Right atrium auricular region (tissue), 2 donors: ENCODE results near the gene RCE1. TPM values are rescaled to one million over a fixed set of nuclear protein-coding genes. Genes with fewer than 3 reads are reported as not detected.
A peak's percentile ranks its signal among the peaks of the same experiment; 100 is the strongest.
"Not testable (repeated sequence)": the region's sequence is repeated elsewhere in the genome, so short reads cannot be mapped to it uniquely, and the experiment has no call there.

Experiments
- DNase-seq: peaks from one replicate; pipeline ENCODE4 v3.0.0-alpha.2; 2019; ENCODE audit warnings: low spot score
- H3K27ac ChIP-seq, 2 donors: fragments of 200-600 bp; sonication (generic); 1 replicate in 1 of 2; 2 replicates in 1 of 2; pipeline ENCODE4 v1.5.1; 2016 to 2019
- H3K27me3 ChIP-seq, 2 donors: fragments of 200-600 bp; sonication (generic); one replicate each; pipeline versions ENCODE4 v1.5.1 to v1.6.0; 2017 to 2019
- H3K36me3 ChIP-seq: fragments of 200-600 bp; sonication (generic); one replicate; pipeline ENCODE4 v1.5.1; 2016
- H3K4me1 ChIP-seq, 2 donors: fragments of 200-600 bp; sonication (generic); one replicate each; pipeline versions ENCODE4 v1.5.1 to v1.6.0; 2017 to 2019
- H3K4me3 ChIP-seq, 2 donors: fragments of 200-600 bp; sonication (generic); 1 replicate in 1 of 2; 2 replicates in 1 of 2; pipeline ENCODE4 v1.5.1; 2017 to 2019; ENCODE audit warnings: mild to moderate bottlenecking in 1 of 2, moderate library complexity in 1 of 2
- H3K9me3 ChIP-seq, 2 donors: fragments of 200-600 bp; sonication (generic); one replicate each; pipeline ENCODE4 v1.5.1; 2019
- total RNA-seq, 2 donors: library from RNA; depleted of rRNA; stranded (reverse); fragments of >200 nt; gene quantifications; one replicate each; pipeline ENCODE4 v1.1.0, GENCODE V29; 2016
- TF ChIP-seq, protein P1 (sequence below), 2 donors: fragments of 200-600 bp; sonication (generic); IDR thresholded peaks; one replicate each; pipeline ENCODE4 v1.5.1; 2019; ENCODE audit warnings: antibody characterized with exemption in 2 of 2

RCE1 gene, protein sequence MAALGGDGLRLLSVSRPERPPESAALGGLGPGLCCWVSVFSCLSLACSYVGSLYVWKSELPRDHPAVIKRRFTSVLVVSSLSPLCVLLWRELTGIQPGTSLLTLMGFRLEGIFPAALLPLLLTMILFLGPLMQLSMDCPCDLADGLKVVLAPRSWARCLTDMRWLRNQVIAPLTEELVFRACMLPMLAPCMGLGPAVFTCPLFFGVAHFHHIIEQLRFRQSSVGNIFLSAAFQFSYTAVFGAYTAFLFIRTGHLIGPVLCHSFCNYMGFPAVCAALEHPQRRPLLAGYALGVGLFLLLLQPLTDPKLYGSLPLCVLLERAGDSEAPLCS
- total RNA-seq, result 1 to 10 TPM; 6.4 to 8.1 TPM

DNA sequence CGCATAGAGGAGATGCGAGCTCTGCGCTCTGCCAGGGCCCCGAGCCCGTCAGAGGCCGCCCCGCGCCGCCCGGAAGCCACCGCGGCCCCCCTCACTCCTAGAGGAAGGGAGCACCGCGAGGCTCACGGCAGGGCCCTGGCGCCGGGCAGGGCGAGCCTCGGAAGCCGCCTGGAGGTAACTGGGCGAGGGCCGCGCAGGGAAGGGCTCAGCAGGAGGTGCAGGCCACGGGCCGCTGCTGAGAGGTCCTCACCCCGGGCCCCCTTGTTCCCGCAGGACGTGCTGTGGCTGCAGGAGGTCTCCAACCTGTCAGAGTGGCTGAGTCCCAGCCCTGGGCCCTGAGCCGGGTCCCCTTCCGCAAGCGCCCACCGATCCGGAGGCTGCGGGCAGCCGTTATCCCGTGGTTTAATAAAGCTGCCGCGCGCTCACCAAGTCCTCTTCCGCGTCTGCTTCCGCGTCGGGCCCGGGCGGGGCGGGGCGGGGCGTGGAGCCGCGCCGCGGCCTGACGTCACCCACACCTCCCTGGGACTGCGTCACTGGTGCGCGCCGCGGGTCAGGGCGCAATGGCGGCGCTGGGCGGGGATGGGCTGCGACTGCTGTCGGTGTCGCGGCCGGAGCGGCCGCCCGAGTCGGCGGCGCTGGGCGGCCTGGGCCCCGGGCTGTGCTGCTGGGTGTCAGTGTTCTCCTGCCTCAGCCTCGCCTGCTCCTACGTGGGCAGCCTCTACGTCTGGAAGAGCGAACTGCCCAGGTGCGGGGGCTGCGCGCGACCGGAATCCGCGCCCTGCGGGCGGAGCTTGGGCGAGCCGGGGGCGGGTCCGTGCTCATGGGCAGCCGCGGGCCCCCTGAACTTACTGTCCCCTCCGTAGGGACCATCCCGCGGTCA is at the start of gene RCE1:
Gene RCE1 (plus strand): TSS at position 546 of the 880 bp plus-strand sequence. CDS start 15 bp downstream, at position 561.
- TF ChIP-seq, protein P1, sequence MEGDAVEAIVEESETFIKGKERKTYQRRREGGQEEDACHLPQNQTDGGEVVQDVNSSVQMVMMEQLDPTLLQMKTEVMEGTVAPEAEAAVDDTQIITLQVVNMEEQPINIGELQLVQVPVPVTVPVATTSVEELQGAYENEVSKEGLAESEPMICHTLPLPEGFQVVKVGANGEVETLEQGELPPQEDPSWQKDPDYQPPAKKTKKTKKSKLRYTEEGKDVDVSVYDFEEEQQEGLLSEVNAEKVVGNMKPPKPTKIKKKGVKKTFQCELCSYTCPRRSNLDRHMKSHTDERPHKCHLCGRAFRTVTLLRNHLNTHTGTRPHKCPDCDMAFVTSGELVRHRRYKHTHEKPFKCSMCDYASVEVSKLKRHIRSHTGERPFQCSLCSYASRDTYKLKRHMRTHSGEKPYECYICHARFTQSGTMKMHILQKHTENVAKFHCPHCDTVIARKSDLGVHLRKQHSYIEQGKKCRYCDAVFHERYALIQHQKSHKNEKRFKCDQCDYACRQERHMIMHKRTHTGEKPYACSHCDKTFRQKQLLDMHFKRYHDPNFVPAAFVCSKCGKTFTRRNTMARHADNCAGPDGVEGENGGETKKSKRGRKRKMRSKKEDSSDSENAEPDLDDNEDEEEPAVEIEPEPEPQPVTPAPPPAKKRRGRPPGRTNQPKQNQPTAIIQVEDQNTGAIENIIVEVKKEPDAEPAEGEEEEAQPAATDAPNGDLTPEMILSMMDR (IDR thresholded peaks at IDR 0.05), result no peak

DNA sequence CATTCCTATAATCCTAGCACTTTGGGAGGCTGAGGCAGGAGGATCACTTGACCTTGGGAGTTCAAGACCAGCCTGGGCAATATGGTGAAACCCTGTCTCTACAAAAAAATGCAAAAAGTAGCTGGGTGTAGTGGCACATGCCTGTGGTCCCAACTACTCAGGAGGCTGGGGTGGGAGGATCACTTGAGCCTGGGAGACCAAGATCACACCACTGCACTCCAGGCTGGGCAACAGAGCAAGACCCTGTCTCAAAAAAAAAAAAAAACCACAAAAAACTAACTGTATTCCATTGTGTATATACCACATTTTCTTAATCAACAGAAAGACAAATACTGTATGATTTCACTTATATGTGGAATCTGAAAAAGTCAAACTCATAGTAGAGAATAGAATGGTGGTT is 43.4 kb upstream of the RCE1 start:
- not testable (repeated sequence) for DNase-seq, H3K4me3 ChIP-seq, H3K27me3 ChIP-seq, H3K9me3 ChIP-seq, H3K4me1 ChIP-seq, H3K36me3 ChIP-seq, H3K27ac ChIP-seq

More for the DNA sequence above, at the start of gene RCE1:
- peaks cover 27% of the 10 kb centered on the region for H3K36me3 ChIP-seq
- H3K9me3 ChIP-seq, result no peaks in the 10 kb centered on the region
- DNase-seq, result peak; percentile 86
- H3K4me1 ChIP-seq, result peaks cover 0 to 39% of the 10 kb centered on the region in 2 donors
- no peaks in the 10 kb centered on the region for H3K27me3 ChIP-seq
- H3K27ac ChIP-seq, result peak within 1 kb of the TSS; percentile 95 to 97
- H3K4me3 ChIP-seq, result peak within 1 kb of the TSS; percentile 91 to 98

GRCh38 chr11:66800720-66801428 is 42.4 kb upstream of the RCE1 start:
- no peaks in the 10 kb centered on the region for H3K9me3 ChIP-seq
- H3K27me3 ChIP-seq, result no peaks in the 10 kb centered on the region
- TF ChIP-seq, protein P1 (IDR thresholded peaks at IDR 0.05), result no peak
- peaks cover 6% of the 10 kb centered on the region for H3K36me3 ChIP-seq
- no peaks in the 10 kb centered on the region for H3K4me1 ChIP-seq
- no peak overlapping the region for H3K4me3 ChIP-seq
- DNase-seq, result no peak
- H3K27ac ChIP-seq, result no peak overlapping the region

DNA sequence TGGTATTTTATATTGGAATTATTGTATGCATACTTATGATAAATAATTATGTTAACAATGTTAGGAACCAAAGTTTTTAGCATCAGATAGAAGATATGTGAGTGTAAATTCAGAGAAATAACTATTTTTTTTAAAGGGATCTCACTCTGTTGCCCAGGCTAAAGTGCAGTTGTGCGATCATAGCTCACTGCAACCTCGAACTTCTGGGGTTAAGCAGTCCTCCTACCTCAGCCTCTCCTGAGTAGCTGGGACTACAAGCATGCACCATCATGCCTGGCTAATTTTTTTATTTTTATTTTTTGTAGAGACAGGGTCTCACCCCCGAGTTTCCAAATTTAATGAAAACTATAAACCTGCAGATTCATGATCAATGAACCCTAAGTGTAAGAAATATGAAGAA is 33.6 kb upstream of the RCE1 start:
- no peak overlapping the region for H3K27ac ChIP-seq
- DNase-seq, result no peak
- H3K36me3 ChIP-seq, result peaks cover 6% of the 10 kb centered on the region
- no peak overlapping the region for H3K4me3 ChIP-seq
- no peaks in the 10 kb centered on the region for H3K27me3 ChIP-seq
- H3K4me1 ChIP-seq, result no peaks in the 10 kb centered on the region
- H3K9me3 ChIP-seq, result no peaks in the 10 kb centered on the region
- TF ChIP-seq, protein P1 (IDR thresholded peaks at IDR 0.05), result no peak

DNA sequence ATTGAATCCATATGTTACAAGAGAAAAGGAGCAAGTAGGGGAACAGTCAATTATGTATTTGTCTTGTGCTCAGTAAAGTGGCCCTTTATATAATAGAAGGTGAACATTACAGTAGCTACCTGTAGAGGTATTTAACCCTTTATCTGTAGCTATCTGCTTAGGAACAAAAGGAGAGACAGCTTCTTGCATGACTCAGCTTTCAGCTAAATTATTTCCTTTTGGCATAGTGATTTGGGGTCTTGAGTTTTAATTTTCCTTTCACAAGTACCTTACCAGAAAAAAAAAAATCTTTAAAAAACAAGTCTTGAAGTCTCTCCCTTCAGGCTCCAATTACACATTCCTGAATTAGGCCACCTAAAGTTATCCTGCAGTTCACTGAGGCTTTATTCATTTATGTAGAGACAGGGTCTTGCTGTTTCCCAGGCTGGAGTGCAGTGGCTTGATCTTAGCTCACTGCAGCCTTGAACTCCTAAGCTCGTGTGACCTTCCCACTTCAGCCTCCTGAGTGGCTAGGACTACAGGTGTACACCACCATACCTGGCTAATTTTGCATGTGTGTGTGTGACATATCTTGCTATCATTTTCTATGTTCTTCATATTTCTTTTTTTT is 32.6 kb upstream of the RCE1 start:
- Histone ChIP-seq H3K4me3 (no peak overlapping the region), H3K27me3 (no peaks in the 10 kb centered on the region), H3K9me3 (no peaks in the 10 kb centered on the region), H3K4me1 (no peaks in the 10 kb centered on the region), H3K36me3 (peaks cover under 1% of the 10 kb centered on the region), H3K27ac (no peak overlapping the region)
- TF ChIP-seq, protein P1 (IDR thresholded peaks at IDR 0.05), result no peak
- DNase-seq, result no peak
